BLaER1 (cell line): ENCODE data around the gene LRRC4B.

Experiments used
- H3K27ac ChIP-seq: shearing (Covaris generic); formaldehyde crosslinking; 2 replicates; pipeline ENCODE4 v1.8.1; 2022
- H3K27me3 ChIP-seq: shearing (Covaris generic); formaldehyde crosslinking; 2 replicates; pipeline ENCODE4 v1.8.1; 2022
- H3K36me3 ChIP-seq: shearing (Covaris generic); formaldehyde crosslinking; 2 replicates; pipeline ENCODE4 v1.8.1; 2022
- H3K4me1 ChIP-seq: shearing (Covaris generic); formaldehyde crosslinking; 2 replicates; pipeline ENCODE4 v1.8.1; 2022
- H3K4me2 ChIP-seq: shearing (Covaris generic); formaldehyde crosslinking; 2 replicates; pipeline ENCODE4 v1.8.1; 2022
- H3K4me3 ChIP-seq: shearing (Covaris generic); formaldehyde crosslinking; 2 replicates; pipeline ENCODE4 v1.8.1; 2022
- H3K9ac ChIP-seq: shearing (Covaris generic); formaldehyde crosslinking; 2 replicates; pipeline ENCODE4 v1.8.1; 2022
- H3K9me3 ChIP-seq: shearing (Covaris generic); formaldehyde crosslinking; 2 replicates; pipeline ENCODE4 v1.8.1; 2022
- H4K20me1 ChIP-seq: shearing (Covaris generic); formaldehyde crosslinking; 2 replicates; pipeline ENCODE4 v1.8.1; 2022
- Cebpa-rat ChIP-seq: shearing (Covaris generic); IDR thresholded peaks from 2 replicates; pipeline ENCODE4 v1.8.1; 2022

The LRRC4B gene

GRCh38 chr19:50562329-50562728 is 5.9 kb downstream of the LRRC4B start:
- H3K9ac ChIP-seq: no peak overlapping the region
- H4K20me1 ChIP-seq: peaks cover 11% of the 10 kb centered on the region; the same call in 1 of the 2 replicates
- TF ChIP-seq Cebpa-rat: no peak
- H3K36me3 ChIP-seq: no peaks in the 10 kb centered on the region
- H3K4me2 ChIP-seq: no peak overlapping the region
- no peak overlapping the region for H3K27ac ChIP-seq
- H3K9me3 ChIP-seq: no peaks in the 10 kb centered on the region
- H3K4me3 ChIP-seq: no peak overlapping the region
- peaks cover 16% of the 10 kb centered on the region for H3K4me1 ChIP-seq
- H3K27me3 ChIP-seq: peaks cover 45% of the 10 kb centered on the region

GRCh38 chr19:50559636-50560035 is 8.6 kb downstream of the LRRC4B start:
- Histone ChIP-seq H3K36me3 (no peaks in the 10 kb centered on the region), H3K9ac (no peak overlapping the region), H4K20me1 (peaks cover under 1% of the 10 kb centered on the region; the same call in 1 of the 2 replicates), H3K4me1 (peaks cover 26% of the 10 kb centered on the region), H3K4me2 (no peak overlapping the region), H3K4me3 (no peak overlapping the region), H3K27me3 (peaks cover 27% of the 10 kb centered on the region), H3K27ac (no peak overlapping the region), H3K9me3 (no peaks in the 10 kb centered on the region)
- TF ChIP-seq Cebpa-rat: no peak

- no peak overlapping the region for H3K9ac ChIP-seq
- H3K4me1 ChIP-seq: peaks cover 29% of the 10 kb centered on the region
- H3K27ac ChIP-seq: no peak overlapping the region
- peaks cover 15% of the 10 kb centered on the region for H3K27me3 ChIP-seq
- no peak overlapping the region for H3K4me2 ChIP-seq
- TF ChIP-seq Cebpa-rat: no peak
- H3K36me3 ChIP-seq: no peaks in the 10 kb centered on the region
- H4K20me1 ChIP-seq: no peaks in the 10 kb centered on the region
- no peaks in the 10 kb centered on the region for H3K9me3 ChIP-seq
- H3K4me3 ChIP-seq: no peak overlapping the region
Measured at GRCh38 chr19:50558449-50558848, 9.8 kb downstream of the LRRC4B start.

- Histone ChIP-seq H4K20me1 (no peaks in the 10 kb centered on the region), H3K9me3 (no peaks in the 10 kb centered on the region), H3K36me3 (no peaks in the 10 kb centered on the region), H3K27me3 (peaks cover 11% of the 10 kb centered on the region; the same call in 1 of the 2 replicates), H3K4me2 (no peak overlapping the region), H3K27ac (no peak overlapping the region), H3K4me1 (peaks cover 29% of the 10 kb centered on the region), H3K9ac (no peak overlapping the region), H3K4me3 (no peak overlapping the region)
- TF ChIP-seq Cebpa-rat: no peak
Measured at GRCh38 chr19:50558039-50558438, 10.2 kb downstream of the LRRC4B start.

- no peaks in the 10 kb centered on the region for H4K20me1 ChIP-seq
- H3K27ac ChIP-seq: peak overlapping the region; percentile 55
- H3K36me3 ChIP-seq: no peaks in the 10 kb centered on the region
- H3K4me3 ChIP-seq: peak overlapping the region; percentile 71
- H3K4me2 ChIP-seq: peak overlapping the region; percentile 87
- peaks cover 18% of the 10 kb centered on the region; the same call in 1 of the 2 replicates for H3K27me3 ChIP-seq
- H3K9ac ChIP-seq: peak overlapping the region; percentile 60
- TF ChIP-seq Cebpa-rat: no peak
- H3K4me1 ChIP-seq: peaks cover 32% of the 10 kb centered on the region
- no peaks in the 10 kb centered on the region for H3K9me3 ChIP-seq
Measured at GRCh38 chr19:50557009-50557613, 11.1 kb downstream of the LRRC4B start.

GRCh38 chr19:50556282-50557008 is 11.8 kb downstream of the LRRC4B start:
- peaks cover 38% of the 10 kb centered on the region for H3K4me1 ChIP-seq
- peak overlapping the region; percentile 55 for H3K27ac ChIP-seq
- no peak for TF ChIP-seq Cebpa-rat
- no peaks in the 10 kb centered on the region for H4K20me1 ChIP-seq
- peaks cover 24% of the 10 kb centered on the region; the same call in 1 of the 2 replicates for H3K27me3 ChIP-seq
- peak overlapping the region; percentile 71 for H3K4me3 ChIP-seq
- peak overlapping the region; percentile 87 for H3K4me2 ChIP-seq
- no peaks in the 10 kb centered on the region for H3K9me3 ChIP-seq
- peak overlapping the region; percentile 60 for H3K9ac ChIP-seq
- no peaks in the 10 kb centered on the region for H3K36me3 ChIP-seq

DNA sequence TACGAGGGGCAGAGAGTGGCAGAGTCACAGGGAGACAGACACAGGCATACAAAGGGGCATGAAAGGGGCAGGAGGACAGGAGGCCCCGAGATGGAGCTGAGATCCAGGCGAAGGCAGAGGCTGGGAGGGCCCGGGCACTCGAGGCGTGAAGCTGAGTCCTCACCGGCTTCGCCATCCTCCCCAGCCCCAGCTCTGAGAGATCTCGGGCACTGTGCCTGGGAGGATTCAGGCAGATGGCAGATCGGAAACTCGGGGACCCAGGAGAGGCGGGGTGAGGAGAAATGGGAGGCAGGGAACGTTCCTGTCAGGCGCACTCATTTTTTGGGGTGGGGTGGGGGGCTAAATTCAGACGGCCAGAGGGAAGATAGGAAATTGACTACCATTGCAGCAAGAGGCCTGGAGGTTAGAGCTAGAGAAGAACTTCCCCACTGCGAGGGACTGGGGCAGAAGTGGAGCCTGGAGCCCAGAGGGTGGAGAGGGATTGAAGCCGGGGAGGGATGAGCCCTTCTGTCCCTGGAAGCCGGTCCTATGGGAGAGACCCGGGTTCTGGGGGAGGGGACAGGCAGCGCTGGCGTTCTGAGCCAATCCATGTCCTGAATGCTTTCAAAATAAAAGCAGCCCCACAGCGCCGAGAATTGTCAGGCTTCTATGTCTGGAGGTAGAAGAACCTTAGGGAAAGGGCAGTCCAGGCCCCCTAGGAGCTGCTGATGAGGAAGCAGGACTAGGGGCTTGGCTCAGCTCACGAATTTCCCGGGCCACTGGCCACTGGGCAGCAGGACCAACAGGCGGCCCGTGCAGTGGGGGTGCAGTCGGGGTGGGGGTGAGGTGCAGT is 12.6 kb downstream of the LRRC4B start:
- H3K27ac ChIP-seq: no peak overlapping the region
- H3K36me3 ChIP-seq: no peaks in the 10 kb centered on the region
- no peaks in the 10 kb centered on the region for H3K9me3 ChIP-seq
- no peak overlapping the region for H3K9ac ChIP-seq
- peaks cover 32% of the 10 kb centered on the region; the same call in 1 of the 2 replicates for H3K27me3 ChIP-seq
- peak overlapping the region; percentile 71 for H3K4me3 ChIP-seq
- H3K4me2 ChIP-seq: peak overlapping the region; percentile 87
- H4K20me1 ChIP-seq: no peaks in the 10 kb centered on the region
- H3K4me1 ChIP-seq: peaks cover 44% of the 10 kb centered on the region
- TF ChIP-seq Cebpa-rat: no peak

- peaks cover 48% of the 10 kb centered on the region for H3K4me1 ChIP-seq
- no peak overlapping the region for H3K4me3 ChIP-seq
- H3K36me3 ChIP-seq: no peaks in the 10 kb centered on the region
- no peak overlapping the region for H3K27ac ChIP-seq
- H4K20me1 ChIP-seq: no peaks in the 10 kb centered on the region
- no peak for TF ChIP-seq Cebpa-rat
- 0 out of 2 replicates have a peak overlapping the region, but pooled peaks have one; percentile 9 for H3K4me2 ChIP-seq
- no peaks in the 10 kb centered on the region for H3K9me3 ChIP-seq
- peaks cover 38% of the 10 kb centered on the region; the same call in 1 of the 2 replicates for H3K27me3 ChIP-seq
- no peak overlapping the region for H3K9ac ChIP-seq
Measured at GRCh38 chr19:50555033-50555432, 13.2 kb downstream of the LRRC4B start.

DNA sequence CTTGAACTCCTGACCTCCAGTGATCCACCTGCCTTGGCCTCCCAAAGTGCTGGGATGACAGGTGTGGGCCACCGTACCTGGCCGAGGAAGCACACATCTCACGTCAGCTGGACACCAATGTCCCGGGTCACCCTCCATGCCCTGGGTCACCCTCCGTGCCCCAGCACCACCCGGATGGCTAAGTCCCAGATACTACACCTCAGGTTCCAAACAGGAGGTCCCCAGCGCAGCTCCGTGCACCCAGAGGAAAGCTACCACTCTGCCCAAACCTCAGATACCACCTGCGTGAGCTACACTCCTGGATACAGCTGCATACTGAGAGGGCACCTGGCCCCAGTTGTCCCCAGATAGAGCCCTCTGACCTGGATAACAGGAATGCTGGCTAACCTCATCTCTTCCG is 14.0 kb downstream of the LRRC4B start:
- H3K27me3 ChIP-seq: peaks cover 46% of the 10 kb centered on the region; the same call in 1 of the 2 replicates
- H3K27ac ChIP-seq: no peak overlapping the region
- H3K36me3 ChIP-seq: no peaks in the 10 kb centered on the region
- TF ChIP-seq Cebpa-rat: no peak
- H3K4me1 ChIP-seq: peaks cover 50% of the 10 kb centered on the region
- no peak overlapping the region for H3K9ac ChIP-seq
- H3K9me3 ChIP-seq: no peaks in the 10 kb centered on the region
- H4K20me1 ChIP-seq: no peaks in the 10 kb centered on the region
- no peak overlapping the region for H3K4me2 ChIP-seq
- H3K4me3 ChIP-seq: no peak overlapping the region
